GM12864 (cell line): ENCODE data around the gene MMP10.

Source experiments
- DNase-seq: peaks from one replicate; pipeline ENCODE4 v3.0.0-alpha.2; 2011; ENCODE audit warnings: low read depth
- H3K4me3 ChIP-seq: 2 replicates; pipeline ENCODE4 v1.5.1; 2011; ENCODE audit warnings: mild to moderate bottlenecking, low read depth, low read length, control low read depth
- CTCF ChIP-seq: IDR thresholded peaks from 2 replicates; pipeline ENCODE4 v1.5.1; 2011; ENCODE audit warnings: low read depth, mild to moderate bottlenecking, moderate library complexity, low read length, control low read depth, inconsistent platforms; ENCODE audit errors: missing control alignments

MMP10 gene

GRCh38 chr11:102729849-102730815 is 50.3 kb downstream of the MMP10 start:
- no peak overlapping the region for H3K4me3 ChIP-seq
- TF ChIP-seq CTCF = no peak
- DNase-seq = no peak

GRCh38 chr11:102727890-102728289 is 52.5 kb downstream of the MMP10 start:
- no peak for DNase-seq
- H3K4me3 ChIP-seq = no peak overlapping the region
- TF ChIP-seq CTCF = no peak

- DNase-seq = no peak
- TF ChIP-seq CTCF = no peak
- no peak within 1 kb of the TSS for H3K4me3 ChIP-seq
These were observed 55.4 kb downstream of the MMP10 start, which contains the start of gene MMP8 for GRCh38 chr11:102724904-102725500. MMP8 (minus strand) TSS chr11:102724954; CDS start chr11:102724855, 99 bp downstream.

- DNase-seq = no peak
- no peak for TF ChIP-seq CTCF
- no peak overlapping the region for H3K4me3 ChIP-seq
These were observed 57.6 kb downstream of the MMP10 start for GRCh38 chr11:102722821-102723220.
